Calu3 (cell line): ENCODE data around the gene IGFBP4. TPM values are rescaled to one million over a fixed set of nuclear protein-coding genes. Genes with fewer than 3 reads are reported as not detected.

Source experiments
- BruUV-seq: library from RNA; stranded (reverse); fragments of 400-500 nt; replicated peaks from 2 replicates; lab custom pipeline; 2021; lab: Mats Ljungman, UMichigan
- CTCF ChIA-PET: fragments of 300-600 bp; sonication (Branson Sonifier 250); formaldehyde crosslinking; loops from one replicate; lab custom pipeline; 2022; ENCODE audit warnings: antibody characterized with exemption; lab: Charles Lee
- DNase-seq: peaks from one replicate; pipeline ENCODE4 v3.0.0; 2022
- H3K27ac Mint-ChIP-seq: one replicate; pipeline ENCODE4 v1.8.0; 2022; ENCODE audit warnings: mixed read lengths; ENCODE audit not compliant: unreplicated experiment
- H3K27me3 Mint-ChIP-seq: one replicate; pipeline ENCODE4 v1.8.0; 2022; ENCODE audit warnings: mixed read lengths; ENCODE audit not compliant: unreplicated experiment
- H3K36me3 Mint-ChIP-seq: one replicate; pipeline ENCODE4 v1.8.0; 2022; ENCODE audit warnings: mild to moderate bottlenecking, moderate library complexity, mixed read lengths; ENCODE audit not compliant: insufficient read depth, unreplicated experiment
- H3K4me1 Mint-ChIP-seq: one replicate; pipeline ENCODE4 v1.8.0; 2022; ENCODE audit warnings: mild to moderate bottlenecking, low read depth, mixed read lengths; ENCODE audit not compliant: unreplicated experiment
- H3K4me3 Mint-ChIP-seq: one replicate; pipeline ENCODE4 v1.8.0; 2022; ENCODE audit warnings: mild to moderate bottlenecking, low read depth, moderate library complexity, mixed read lengths; ENCODE audit not compliant: unreplicated experiment
- H3K9me3 Mint-ChIP-seq: one replicate; pipeline ENCODE4 v1.8.0; 2022; ENCODE audit warnings: low read depth, mixed read lengths; ENCODE audit not compliant: unreplicated experiment
- intact Hi-C: fragments of 100-400 bp; cut with micrococcal nuclease; formaldehyde crosslinking; loops from one replicate; pipeline ENCODE4 v1.10.0; 2022; ENCODE audit not compliant: unreplicated experiment
- total RNA-seq: library from RNA; stranded (reverse); gene quantifications from 2 replicates; pipeline ENCODE4 v1.2.3, GENCODE V29; 2022
- TF ChIP-seq, protein P1 (sequence below): fragments of 200-600 bp; IDR thresholded peaks from one replicate; pipeline ENCODE4 v1.8.0; 2022; ENCODE audit warnings: antibody characterized with exemption; ENCODE audit not compliant: unreplicated experiment

IGFBP4 gene
- total RNA-seq, 1 experiment from 2014 or later, result 33.9 TPM

DNA sequence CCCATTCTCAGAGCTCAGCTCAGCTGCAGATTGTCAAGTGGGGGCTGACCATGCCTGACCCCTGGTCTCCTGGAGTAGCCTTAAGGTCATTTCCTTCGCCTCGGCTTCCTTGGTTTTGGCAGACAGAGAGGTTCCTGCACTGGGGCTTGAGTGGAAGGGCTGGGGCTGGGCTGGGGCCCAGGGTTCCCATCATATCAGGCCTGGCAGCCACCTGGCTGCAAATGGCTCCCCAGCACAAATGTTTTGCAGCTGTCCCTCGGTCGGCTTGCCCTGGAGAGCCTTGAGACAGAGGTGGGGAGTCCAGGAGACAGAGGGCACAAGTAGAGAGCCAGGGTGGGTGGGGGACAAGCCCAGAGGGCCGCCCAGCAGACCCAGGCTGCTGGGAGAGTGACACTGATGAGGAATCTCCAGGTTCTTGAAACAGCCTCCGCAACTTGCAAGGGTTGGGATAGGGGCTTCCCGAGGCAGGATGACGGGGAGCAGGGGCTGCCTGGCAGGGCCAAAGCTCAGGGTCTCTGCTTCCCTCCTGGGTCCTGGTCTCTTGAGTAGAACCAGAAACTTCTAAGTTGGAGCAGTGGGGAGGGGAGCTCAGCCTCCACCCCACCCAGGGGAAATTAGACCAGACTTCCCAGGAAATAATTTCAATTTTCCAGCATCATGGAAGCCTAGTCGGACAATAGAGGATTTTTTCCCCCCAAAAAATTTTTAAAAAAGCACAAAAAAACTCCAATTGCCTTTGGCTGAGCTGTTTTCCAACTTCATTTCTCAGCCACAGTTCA lies 19.3 kb downstream of the IGFBP4 start:
- no TSS peak for BruUV-seq

DNA sequence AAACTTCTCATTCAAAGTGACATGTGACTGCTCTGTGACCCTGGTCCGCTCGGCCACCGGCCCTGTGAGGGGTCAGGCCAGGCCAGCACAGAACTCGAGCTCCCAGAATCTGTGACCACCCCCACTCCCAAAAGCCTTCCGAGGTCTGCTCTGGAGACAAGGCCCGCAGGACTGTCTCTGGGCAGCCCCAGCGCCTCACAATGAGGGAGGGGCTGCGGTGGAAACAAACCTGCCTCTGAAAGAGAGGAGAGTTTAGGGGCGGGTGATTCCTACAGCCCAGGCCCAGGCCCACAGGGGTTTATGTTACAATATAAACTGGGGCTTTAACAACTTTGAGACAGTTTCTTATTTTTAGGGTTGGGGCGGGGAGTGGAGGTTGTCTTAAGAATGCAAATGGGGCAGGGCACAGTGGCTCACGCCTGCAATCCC lies 19.9 kb downstream of the IGFBP4 start:
- Mint-ChIP-seq H3K36me3 (no peaks in the 10 kb centered on the region), H3K9me3 (no peaks in the 10 kb centered on the region), H3K4me3 (no peak overlapping the region), H3K4me1 (peaks cover 8% of the 10 kb centered on the region), H3K27me3 (peaks cover 61% of the 10 kb centered on the region), H3K27ac (no peak overlapping the region)
- BruUV-seq, result no TSS peak
- no peak for DNase-seq
- intact Hi-C loops, result no loop called here
- TF ChIP-seq, protein P1, sequence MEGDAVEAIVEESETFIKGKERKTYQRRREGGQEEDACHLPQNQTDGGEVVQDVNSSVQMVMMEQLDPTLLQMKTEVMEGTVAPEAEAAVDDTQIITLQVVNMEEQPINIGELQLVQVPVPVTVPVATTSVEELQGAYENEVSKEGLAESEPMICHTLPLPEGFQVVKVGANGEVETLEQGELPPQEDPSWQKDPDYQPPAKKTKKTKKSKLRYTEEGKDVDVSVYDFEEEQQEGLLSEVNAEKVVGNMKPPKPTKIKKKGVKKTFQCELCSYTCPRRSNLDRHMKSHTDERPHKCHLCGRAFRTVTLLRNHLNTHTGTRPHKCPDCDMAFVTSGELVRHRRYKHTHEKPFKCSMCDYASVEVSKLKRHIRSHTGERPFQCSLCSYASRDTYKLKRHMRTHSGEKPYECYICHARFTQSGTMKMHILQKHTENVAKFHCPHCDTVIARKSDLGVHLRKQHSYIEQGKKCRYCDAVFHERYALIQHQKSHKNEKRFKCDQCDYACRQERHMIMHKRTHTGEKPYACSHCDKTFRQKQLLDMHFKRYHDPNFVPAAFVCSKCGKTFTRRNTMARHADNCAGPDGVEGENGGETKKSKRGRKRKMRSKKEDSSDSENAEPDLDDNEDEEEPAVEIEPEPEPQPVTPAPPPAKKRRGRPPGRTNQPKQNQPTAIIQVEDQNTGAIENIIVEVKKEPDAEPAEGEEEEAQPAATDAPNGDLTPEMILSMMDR, result no peak
- CTCF ChIA-PET, result interaction anchor here (0.6 to 53.1 kb wide), 20 partner anchors 8 to 1799 kb away, joined by 3 to 4142 read pairs (median 5); partner anchors contain the start of genes CCR7, IGFBP4 and TOP2A

More for the DNA sequence above, 19.3 kb downstream of the IGFBP4 start:
- intact Hi-C loops, result no loop called here
- H3K27ac Mint-ChIP-seq, result no peak overlapping the region
- TF ChIP-seq, protein P1, result no peak
- no peaks in the 10 kb centered on the region for H3K36me3 Mint-ChIP-seq
- peak; percentile 43 for DNase-seq
- H3K9me3 Mint-ChIP-seq, result no peaks in the 10 kb centered on the region
- H3K4me3 Mint-ChIP-seq, result no peak overlapping the region
- CTCF ChIA-PET, result interaction anchor here (0.6 to 53.1 kb wide), 12 partner anchors 8 to 603 kb away, joined by 3 to 4142 read pairs (median 5); partner anchors contain the start of genes CCR7, IGFBP4 and TOP2A
- H3K27me3 Mint-ChIP-seq, result peaks cover 63% of the 10 kb centered on the region
- H3K4me1 Mint-ChIP-seq, result peaks cover 14% of the 10 kb centered on the region

DNA sequence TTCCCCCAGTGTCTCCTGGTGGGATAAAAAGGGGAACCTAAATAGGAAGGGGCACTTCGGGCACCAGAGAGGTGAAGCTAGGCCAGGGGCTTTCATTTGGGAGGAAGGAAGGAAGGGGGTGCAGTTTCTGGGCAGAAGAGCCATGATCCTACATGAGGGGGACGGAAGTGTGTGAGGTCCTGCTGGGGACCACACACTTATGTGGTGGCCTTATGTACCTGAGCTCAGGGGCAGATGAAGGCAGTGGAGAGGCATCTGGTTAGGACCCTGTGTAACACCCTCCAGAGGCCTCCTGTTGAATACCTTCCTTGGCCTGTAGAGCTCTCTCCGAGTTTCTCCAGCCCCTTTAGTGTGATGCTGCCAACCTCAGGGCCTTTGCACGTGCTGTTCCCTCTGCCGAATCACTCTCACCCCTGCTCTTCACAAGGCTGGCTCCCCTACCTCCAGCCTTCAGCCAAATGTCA lies 21.2 kb downstream of the IGFBP4 start:
- no peak for DNase-seq
- Mint-ChIP-seq H3K4me3 (no peak overlapping the region), H3K27me3 (peaks cover 58% of the 10 kb centered on the region), H3K36me3 (no peaks in the 10 kb centered on the region), H3K9me3 (no peaks in the 10 kb centered on the region), H3K4me1 (no peaks in the 10 kb centered on the region), H3K27ac (no peak overlapping the region)
- TF ChIP-seq, protein P1, result no peak
- CTCF ChIA-PET, result interaction anchor here (0.6 to 53.1 kb wide), 13 partner anchors 10 to 793 kb away, joined by 3 to 4142 read pairs (median 4); partner anchors contain the start of genes CCR7, IGFBP4 and TOP2A
- no TSS peak for BruUV-seq
- intact Hi-C loops, result no loop called here

DNA sequence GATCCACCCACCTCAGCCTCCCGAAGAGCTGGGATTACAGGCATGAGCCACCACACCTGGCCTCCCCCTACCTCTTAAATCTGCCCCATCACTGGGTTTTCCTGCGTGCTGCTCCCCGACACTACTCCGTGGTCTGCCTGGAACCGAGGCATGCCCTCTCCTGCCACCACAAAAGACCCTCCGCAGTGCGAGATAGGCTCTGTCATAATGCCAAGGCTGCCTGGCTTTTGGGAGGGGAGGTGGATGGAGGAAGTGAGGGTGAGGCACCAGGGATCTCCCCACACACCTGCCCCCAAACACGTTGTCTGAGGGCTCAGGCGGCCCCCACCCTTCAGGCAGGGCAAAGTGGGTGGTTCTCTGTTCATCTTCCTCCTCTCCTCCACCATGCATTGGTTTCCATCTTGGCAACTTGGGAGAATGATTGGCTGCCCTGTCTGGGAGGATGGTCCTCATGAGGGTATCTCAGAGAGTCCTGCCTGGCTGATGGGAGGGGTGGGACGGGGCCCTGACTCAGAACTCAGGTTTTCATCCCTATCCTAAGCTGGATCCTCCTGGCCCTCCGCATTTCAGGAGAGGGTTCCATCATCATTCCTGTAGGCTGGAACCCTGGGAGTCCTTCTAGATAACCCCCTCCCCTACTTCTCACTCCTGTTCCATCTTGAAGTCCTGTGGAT lies 23.2 kb downstream of the IGFBP4 start:
- H3K4me3 Mint-ChIP-seq, result no peak overlapping the region
- no peak for DNase-seq
- BruUV-seq, result no TSS peak
- H3K27ac Mint-ChIP-seq, result no peak overlapping the region
- no peaks in the 10 kb centered on the region for H3K9me3 Mint-ChIP-seq
- no peaks in the 10 kb centered on the region for H3K4me1 Mint-ChIP-seq
- TF ChIP-seq, protein P1, result no peak
- no peaks in the 10 kb centered on the region for H3K36me3 Mint-ChIP-seq
- intact Hi-C loops, result no loop called here
- CTCF ChIA-PET, result interaction anchor here (0.6 to 53.1 kb wide), 12 partner anchors 11 to 849 kb away, joined by 3 to 4142 read pairs (median 4); partner anchors contain the start of genes CCR7, IGFBP4 and TOP2A
- peaks cover 74% of the 10 kb centered on the region for H3K27me3 Mint-ChIP-seq
